HepG2 (cell line): Measurements from ENCODE around the gene GARIN3. TPM values are rescaled to one million over a fixed set of nuclear protein-coding genes. Genes with fewer than 3 reads are reported as not detected.

ENCODE experiments used
- polyA plus RNA-seq, 8 experiments: library from polyadenylated mRNA; depleted of rRNA in 3 of 8; stranded (reverse) in 7 of 8; unstranded in 1 of 8; fragments of >200 nt; fragmentation: Illumina TruSeq in 4 of 8; extraction: Trizol in 4 of 8; gene quantifications; 2 replicates each; pipeline versions ENCODE4 v1.2.1 to v1.2.3, GENCODE V29; 2011 to 2016; ENCODE audit warnings: low read depth in 4 of 8, missing spikeins in 1 of 8, mixed read lengths in 1 of 8; ENCODE audit not compliant: insufficient read depth in 1 of 8
- total RNA-seq, 5 experiments: library from RNA; depleted of rRNA; stranded (reverse); fragments of >200 nt; fragmentation: Illumina TruSeq; extraction: Trizol; gene quantifications; 2 replicates each; pipeline ENCODE4 v1.2.3, GENCODE V29; 2016; ENCODE audit warnings: low read depth in 1 of 5

Gene GARIN3
- total and polyA plus RNA-seq, 2 of the 13 experiments (the other 11 are each of a cell fraction or from before 2014, with no cell fraction given) = not detected

Other genes with a start within 250 kb of the GARIN3 start
- gene TIMD4, start 203.0 kb downstream of the GARIN3 start, total RNA-seq (2016; rRNA removed; fragmentation: Illumina TruSeq; extraction: Trizol) = not detected in 2 replicates
- gene TIMD4, start 203.0 kb downstream of the GARIN3 start, polyA plus RNA-seq (2011; rRNA removed) = 0.50 and 0.71 TPM in 2 replicates
- 0.77 and 0.93 TPM in 2 replicates for gene HAVCR1, start 107.1 kb downstream of the GARIN3 start, total RNA-seq (2016; rRNA removed; fragmentation: Illumina TruSeq; extraction: Trizol)
- gene HAVCR1, start 107.1 kb downstream of the GARIN3 start, polyA plus RNA-seq (2011; rRNA removed) = 12.3 and 14.1 TPM in 2 replicates
- gene HAVCR2, start 57.2 kb downstream of the GARIN3 start, total RNA-seq (2016; rRNA removed; fragmentation: Illumina TruSeq; extraction: Trizol) = 0.07 TPM in 1 of 2 replicates, not detected in the other
- 0.16 and 1.4 TPM in 2 replicates for gene HAVCR2, start 57.2 kb downstream of the GARIN3 start, polyA plus RNA-seq (2011; rRNA removed)
- gene MED7, start 23.4 kb downstream of the GARIN3 start, total RNA-seq (2016; rRNA removed; fragmentation: Illumina TruSeq; extraction: Trizol) = 9.2 and 10.0 TPM in 2 replicates
- 9.2 and 9.4 TPM in 2 replicates for gene MED7, start 23.4 kb downstream of the GARIN3 start, polyA plus RNA-seq (2011; rRNA removed)
- not detected in 2 replicates for gene ITK, start 14.6 kb upstream of the GARIN3 start, total RNA-seq (2016; rRNA removed; fragmentation: Illumina TruSeq; extraction: Trizol)
- gene ITK, start 14.6 kb upstream of the GARIN3 start, polyA plus RNA-seq (2011; rRNA removed) = 0.01 TPM in 1 of 2 replicates, not detected in the other
- 30.3 and 40.2 TPM in 2 replicates for gene CYFIP2, start 99.9 kb upstream of the GARIN3 start, total RNA-seq (2016; rRNA removed; fragmentation: Illumina TruSeq; extraction: Trizol)
- gene CYFIP2, start 99.9 kb upstream of the GARIN3 start, polyA plus RNA-seq (2011; rRNA removed) = 22.5 and 22.6 TPM in 2 replicates